HG03064 (cell line): ENCODE results near the gene CPLX3.

Experiments
- ATAC-seq: cut with Tn5 transposase; IDR thresholded peaks from one replicate; pipeline ENCODE4 v1.9.1; 2021; ENCODE audit warnings: low read depth; ENCODE audit not compliant: unreplicated experiment

The CPLX3 gene

DNA sequence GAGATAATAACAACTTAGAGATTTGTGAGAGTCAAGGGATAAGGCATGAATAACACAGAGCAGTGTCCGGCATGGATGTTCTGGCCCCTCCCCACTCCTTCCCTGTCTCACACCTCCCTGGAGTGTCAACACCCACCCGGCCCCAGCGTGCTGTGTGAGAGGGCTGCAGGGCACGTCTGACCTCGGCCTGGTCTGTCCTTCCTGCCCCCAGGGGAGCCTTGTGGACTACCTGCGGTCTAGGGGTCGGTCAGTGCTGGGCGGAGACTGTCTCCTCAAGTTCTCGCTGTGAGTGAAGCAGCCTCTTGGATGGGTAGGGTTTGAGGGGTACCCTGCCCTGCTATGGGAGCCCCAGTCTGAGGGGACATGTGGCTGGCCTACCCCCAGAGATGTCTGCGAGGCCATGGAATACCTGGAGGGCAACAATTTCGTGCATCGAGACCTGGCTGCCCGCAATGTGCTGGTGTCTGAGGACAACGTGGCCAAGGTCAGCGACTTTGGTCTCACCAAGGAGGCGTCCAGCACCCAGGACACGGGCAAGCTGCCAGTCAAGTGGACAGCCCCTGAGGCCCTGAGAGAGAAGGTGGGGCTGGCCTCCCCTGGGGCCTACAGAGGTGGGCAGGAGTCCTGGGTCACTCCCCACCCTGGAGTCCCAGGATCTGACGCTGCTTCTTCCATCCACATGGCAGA, 25.0 kb upstream of the CPLX3 start:
- no peak for ATAC-seq

DNA sequence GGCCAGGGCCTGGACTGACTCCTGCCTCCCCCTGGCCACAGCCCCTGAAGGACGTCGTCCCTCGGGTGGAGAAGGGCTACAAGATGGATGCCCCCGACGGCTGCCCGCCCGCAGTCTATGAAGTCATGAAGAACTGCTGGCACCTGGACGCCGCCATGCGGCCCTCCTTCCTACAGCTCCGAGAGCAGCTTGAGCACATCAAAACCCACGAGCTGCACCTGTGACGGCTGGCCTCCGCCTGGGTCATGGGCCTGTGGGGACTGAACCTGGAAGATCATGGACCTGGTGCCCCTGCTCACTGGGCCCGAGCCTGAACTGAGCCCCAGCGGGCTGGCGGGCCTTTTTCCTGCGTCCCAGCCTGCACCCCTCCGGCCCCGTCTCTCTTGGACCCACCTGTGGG, 24.1 kb upstream of the CPLX3 start:
- no peak for ATAC-seq

DNA sequence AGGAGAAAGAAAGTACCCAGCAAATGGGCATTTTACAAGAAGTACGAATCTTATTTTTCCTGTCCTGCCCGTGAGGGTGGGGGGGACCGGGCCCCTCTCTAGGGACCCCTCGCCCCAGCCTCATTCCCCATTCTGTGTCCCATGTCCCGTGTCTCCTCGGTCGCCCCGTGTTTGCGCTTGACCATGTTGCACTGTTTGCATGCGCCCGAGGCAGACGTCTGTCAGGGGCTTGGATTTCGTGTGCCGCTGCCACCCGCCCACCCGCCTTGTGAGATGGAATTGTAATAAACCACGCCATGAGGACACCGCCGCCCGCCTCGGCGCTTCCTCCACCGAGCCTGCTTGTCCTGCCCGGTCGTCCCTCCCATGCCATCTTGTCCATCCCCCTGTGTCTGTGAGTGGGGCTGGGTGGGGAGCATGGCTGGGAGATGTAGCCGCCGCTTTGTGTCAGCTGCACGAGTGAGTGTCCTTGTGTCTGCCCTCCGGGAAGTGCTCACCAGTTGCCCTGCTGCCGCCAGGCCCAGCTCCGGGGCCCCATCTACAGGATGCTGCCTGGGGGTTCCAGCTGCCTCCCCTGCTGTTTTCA, 23.5 kb upstream of the CPLX3 start:
- no peak for ATAC-seq

DNA sequence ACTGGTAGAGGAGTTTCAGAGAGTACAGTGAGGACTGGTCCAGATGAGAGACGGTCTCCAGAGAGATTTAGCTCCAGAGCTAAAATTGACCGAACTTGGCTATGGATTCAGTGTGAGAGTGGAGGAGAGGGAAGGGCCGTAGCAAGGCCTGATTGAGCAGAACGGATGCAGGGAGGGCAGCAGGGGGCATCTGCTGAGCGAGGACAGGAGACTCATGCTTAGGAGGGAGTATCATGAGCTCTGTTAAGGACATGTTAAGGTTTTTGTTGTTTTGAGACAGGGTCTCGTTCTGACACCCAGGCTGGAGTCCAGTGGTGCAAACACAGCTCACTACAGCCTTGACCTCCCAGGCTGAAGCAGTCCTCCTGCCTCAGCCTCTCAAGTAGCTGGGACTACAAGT, 21.5 kb upstream of the CPLX3 start:
- ATAC-seq = no peak

DNA sequence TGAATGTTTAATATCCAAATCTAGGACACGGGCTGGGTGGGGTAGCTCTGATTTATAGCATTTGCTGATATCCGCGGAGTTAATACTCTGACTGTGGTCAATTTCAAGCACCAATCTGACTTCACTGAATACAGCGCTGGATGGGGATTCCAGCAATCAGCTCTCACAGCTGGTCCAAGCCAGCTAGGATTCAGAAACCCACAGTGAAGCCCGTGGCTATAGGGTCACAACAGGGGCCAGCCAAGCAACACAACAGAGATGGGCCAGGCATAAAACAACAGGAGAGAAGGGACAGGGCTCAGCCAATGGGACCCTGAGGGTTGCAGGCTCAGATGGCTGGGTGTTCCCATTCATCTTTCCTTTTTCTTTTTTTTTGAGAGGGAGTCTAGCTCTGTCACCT, 19.1 kb upstream of the CPLX3 start:
- no peak for ATAC-seq

DNA sequence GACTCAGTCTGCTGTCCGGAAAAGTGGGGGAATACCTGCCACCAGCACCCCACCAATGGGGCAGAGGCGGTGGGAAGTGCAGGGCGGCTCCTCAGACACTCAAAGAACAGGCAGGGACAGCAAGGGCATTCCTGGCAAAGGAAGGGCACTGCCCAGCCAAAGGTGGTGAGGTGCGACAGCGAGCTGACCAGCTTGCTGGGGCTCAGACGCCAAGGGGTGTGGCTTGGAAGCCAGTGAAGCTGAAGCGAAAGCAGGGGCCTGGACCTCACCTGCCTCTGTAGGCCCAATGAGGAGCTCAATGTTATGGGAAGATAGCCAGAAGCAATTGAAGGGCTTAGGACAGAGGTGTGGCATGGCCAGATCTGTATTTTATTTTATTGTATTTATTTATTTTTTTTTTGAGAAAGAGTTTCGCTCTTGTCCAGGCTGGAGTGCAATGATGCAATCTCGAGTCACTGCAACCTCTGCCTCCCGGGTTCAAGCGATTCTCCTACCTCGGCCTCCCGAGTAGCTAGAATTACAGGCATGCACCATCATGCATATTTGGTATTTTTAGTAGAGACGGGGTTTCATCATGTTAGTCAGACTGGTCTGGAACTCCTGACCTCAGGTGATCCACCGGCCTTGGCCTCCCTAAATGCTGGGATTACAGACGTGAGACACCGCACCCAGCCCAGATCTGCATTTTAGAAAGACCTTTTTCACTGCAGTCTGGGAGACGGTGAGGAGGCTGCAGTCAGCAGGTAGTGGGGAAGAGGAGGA, 18.2 kb upstream of the CPLX3 start:
- ATAC-seq = no peak

DNA sequence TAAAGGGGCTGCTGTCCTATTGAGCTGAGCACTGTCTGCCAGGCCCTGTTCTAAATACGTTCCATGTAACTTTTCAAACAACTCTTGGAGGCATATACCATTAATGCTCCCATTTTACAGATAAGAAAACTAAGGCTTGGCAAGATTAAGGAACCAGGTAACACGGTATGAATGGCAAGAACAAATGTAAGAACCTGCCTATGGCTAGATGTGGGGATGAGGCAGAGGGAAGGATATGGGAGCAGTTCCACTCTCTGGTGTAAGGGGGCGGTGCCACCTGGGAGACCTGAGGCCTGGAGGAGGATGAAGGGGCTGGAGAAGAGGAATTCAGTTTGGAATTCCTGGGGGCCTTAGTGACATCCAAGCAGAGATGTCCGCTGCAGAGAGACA, 17.6 kb upstream of the CPLX3 start:
- no peak for ATAC-seq

DNA sequence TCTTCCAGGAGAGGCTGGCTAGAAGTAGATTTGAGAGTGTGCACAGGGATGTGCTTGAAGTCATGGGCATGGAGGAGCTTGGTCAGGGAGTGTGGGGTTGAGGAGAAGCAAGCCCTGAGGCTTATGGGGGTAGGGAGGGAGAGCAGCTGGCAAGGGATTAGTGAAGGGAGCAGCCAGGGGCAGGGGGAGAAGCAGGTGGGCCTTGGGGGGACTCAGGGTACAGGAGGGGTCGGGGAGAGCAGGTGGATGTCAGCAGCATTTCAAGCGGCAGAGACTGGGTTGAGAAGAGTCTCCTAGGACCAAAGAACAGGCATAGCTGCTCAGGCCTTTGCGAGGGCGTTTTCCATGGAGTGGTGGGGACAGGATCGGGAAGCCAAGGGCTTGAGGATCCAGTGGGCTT, 17.2 kb upstream of the CPLX3 start:
- no peak for ATAC-seq

DNA sequence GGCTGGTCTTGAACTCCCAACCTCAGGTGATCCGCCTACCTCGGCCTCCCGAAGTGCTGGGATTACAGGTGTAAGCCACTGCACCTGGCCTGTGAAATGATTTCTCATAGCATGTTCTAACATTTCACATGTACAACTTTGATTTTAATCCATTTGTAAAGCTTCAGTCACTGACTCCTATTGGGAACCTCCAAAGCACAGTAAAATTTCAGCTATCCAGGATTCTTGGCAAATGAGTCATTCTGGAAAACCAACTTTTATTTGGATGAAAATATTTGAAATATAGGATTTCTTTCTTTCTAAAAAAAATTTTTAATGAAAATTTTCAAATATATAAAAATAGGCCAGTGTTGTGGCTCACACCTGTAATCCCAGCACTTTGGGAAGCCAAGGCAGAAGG, 16.5 kb upstream of the CPLX3 start:
- no peak for ATAC-seq

DNA sequence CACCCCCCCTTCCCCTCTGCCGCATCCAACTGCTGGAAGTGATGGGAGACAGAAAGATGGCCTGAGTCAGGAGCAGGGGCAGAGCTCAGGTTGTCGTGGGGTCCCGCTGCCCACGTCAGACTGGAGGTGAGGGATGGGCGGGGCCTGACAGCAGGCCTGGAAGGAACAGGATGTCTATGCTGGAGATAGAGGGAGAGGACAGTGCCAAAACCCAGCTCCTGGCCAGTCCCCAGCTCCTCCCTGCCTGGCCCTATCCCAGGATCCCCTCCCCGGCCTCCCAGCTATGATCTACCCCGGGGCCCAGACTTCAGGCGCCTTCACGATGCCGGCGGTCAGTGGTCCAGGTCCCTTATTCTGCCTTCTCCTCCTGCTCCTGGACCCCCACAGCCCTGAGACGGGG, 13.9 kb upstream of the CPLX3 start, which contains the start of gene LMAN1L:
Gene LMAN1L (plus strand): TSS at position 303 of the 400 bp plus-strand sequence. CDS start 20 bp downstream, at position 323.
- ATAC-seq = no peak

DNA sequence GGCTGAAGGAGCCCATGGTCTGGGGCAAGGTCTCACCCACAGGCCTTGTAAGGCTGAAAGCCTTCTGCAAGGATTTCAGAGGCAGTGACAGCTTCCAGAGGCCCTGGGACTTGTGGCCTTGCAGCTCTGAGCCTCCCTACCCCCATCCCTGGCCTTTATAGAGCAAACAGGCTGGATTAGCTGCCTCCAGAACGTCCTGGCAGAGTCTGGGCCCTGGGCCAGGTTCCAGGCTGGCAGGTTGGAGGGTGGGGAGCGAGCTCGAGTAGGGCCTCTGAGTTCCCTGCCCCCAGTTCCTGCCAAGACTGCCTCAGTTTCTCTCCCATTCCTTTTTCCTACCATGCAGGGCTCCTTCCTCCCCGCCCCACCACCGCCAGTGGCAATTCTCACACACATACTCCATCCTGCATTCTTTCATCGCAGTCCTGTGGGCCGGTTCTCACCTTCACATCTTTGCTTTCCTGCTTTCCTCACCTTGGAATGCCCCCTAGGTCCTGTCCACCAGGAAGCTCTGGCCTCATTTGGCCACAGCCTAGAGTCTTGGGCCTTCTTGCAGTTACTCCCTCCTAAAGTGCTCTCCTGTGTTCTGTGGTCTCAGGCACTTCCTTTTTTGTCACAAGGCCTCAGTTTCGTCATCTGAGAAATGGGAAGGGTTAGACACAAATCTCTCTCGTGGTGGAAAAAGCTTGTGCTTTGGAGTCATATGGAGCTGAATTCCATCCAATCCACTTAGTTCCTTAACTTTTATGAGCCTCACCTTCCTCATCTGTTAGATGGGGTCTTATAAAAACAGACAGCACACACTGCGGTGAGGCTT, 11.1 kb upstream of the CPLX3 start:
- no peak for ATAC-seq

DNA sequence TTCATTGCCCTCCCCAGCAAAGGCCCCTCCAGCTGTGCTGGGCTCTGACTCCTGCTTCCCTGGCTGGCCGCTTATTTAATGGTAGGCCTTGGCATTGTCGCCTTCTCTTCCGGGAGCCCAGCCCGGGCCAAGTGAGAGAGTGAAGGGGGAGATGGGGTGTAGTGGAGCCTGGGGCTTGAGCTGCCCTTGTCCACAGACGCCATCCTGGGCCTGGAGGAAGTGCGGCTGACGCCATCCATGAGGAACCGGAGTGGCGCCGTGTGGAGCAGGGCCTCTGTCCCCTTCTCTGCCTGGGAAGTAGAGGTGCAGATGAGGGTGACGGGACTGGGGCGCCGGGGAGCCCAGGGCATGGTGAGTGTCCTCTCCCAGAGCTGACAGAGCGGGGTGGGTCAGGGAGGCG, 10.5 kb upstream of the CPLX3 start:
- ATAC-seq = no peak

DNA sequence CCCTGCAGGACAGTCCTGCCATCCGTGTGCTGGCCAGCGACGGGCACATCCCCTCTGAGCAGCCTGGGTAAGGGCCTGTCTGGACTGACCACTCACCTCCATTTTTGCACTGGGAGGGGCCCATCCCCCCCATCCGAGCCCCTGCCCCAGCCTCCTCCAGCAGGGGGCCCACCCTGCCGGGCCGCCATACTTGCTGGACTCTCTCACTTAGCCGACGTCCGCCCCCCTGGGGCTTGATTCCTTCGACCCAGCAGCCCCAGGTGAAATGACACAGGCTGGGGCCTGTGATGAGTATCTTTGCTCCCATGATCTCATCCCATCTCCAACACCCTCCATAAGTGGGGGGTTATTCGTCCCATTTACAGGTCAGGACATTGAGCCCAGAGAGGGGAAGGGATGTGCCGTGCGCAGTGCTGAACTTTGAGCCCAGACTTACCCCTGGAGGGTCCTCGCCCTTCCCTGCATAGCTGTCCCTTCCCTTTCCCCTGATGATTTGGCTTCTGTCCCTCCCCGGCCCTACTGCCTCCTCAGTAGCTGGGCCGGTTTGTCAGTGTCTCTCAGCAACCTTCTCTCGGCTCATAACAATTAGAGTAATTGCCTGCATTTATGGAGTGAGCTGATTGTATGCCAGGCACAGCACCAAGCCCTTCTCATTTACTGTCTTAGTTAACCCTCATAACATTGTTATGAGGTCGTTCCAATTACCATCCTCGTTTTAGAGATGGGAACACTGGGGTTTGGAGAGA, 9.6 kb upstream of the CPLX3 start:
- ATAC-seq = no peak

DNA sequence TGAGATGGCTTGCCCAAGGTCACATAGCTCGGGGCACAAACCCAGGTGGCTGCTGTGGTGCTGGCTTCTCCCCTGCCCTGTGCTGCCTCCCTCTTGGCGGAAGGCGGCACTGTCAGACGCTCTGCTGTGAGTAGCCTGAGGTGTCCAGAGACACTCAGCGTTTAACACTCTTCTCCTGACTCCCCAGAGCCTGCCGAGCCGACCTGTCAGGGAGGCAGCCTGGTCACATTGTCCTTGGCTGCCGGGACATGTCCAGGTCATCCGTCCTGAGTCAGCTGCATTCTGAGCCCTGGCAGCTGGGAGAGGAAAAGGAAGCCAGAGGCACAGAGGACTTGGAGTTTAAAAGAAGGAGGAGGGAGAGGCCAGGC, 9.1 kb upstream of the CPLX3 start:
- no peak for ATAC-seq

DNA sequence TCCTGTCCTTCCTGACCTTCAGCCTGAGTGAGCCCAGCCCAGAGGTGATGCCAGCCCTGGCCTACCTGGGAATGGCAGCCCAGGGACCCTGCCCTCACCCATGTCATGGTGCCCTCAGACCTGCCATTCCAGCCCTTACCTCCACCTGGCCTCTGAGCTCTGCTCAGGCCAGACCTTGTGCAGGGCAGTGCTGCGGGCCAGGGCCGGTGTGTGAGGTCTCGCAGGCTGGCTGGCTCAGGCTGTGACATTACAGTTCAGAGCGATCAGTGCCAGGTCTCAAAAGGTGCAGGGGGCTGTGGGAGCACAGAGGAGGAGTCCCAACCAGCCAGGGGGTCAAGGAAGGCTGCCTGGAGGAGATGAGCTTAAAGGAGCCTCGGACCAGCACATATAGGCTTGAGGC, 6.4 kb upstream of the CPLX3 start:
- no peak for ATAC-seq

DNA sequence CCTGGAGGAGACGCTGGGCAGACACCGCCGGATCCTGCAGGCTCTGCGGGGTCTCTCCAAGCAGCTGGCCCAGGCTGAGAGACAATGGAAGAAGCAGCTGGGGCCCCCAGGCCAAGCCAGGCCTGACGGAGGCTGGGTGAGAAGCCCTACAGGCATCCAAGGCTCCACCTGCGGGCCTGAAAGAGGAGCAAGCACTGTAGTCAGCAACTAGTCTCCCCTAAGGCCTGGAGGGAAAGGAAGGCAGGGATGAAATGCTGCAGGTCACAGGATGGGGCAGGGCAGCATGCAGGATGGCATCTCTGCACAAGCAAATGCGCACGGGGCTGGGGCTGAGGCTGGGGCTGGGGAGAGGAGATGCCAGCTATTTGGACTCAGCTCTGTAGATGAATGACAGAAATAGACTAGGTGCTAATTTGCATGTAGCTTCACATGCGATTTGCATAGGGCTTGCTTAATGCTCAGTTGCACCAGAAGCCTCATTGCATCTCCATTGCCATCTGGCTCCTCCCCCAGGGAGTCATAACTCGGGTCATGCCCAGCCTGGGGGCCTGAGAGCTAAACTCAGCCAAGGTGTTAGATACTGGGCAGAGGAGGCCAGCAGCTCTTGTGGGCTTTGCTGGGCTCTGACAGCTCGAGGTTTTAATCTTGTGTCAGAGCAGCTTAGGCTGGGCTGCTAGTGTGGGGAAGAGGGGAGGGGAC, 5.2 kb upstream of the CPLX3 start:
- ATAC-seq = peak; percentile 69

DNA sequence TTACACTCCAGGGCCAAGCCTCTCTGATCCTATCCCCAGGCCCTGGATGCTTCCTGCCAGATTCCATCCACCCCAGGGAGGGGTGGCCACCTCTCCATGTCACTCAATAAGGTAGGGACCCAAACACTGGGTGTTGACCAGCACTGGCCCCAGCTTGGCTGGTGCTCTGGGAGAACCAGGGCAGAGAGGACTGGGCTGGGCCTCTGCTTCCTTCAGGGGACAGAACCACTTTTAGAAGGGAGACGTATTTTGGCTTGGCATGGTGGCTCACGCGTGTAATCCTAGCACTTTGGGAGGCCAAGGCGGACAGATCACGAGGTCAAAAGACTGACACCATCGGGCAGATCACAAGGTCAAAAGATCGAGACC, 4.7 kb upstream of the CPLX3 start:
- no peak for ATAC-seq

DNA sequence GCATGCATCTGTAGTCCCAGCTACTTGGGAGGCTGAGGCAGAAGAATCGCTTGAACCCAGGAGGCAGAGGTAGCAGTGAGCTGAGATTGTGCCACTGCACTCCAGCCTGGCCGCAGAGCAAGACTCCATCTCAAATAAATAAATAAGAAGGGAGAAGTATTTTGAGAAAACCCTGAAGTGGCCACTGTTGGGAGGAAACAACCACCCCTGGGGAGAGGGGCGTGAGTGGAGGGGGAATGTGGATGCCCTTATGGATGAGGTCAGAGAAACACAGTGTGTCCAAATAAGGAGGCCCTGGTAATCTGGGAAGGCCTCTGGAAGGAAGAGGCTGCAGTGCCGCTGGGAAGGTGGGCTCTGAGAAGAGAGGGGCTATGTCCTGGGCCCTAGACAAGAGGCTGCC, 4.2 kb upstream of the CPLX3 start:
- no peak for ATAC-seq

DNA sequence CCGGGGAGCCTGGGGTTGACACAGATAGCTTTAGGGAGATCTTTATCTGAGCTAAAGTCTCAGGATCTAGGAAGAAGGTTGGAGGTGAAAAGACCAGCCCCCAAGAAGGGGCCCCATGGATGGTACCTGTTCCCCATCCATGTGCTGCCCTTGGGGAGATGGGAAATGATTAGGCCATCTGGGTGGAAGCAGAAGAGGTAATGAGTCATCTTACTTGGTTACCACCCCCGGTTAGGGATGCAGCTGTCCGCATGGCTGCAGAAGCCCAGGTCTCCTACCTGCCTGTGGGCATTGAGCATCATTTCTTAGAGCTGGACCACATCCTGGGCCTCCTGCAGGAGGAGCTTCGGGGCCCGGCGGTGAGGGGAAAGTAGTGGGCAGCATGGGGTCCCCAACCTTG, 3.1 kb upstream of the CPLX3 start:
- no peak for ATAC-seq

DNA sequence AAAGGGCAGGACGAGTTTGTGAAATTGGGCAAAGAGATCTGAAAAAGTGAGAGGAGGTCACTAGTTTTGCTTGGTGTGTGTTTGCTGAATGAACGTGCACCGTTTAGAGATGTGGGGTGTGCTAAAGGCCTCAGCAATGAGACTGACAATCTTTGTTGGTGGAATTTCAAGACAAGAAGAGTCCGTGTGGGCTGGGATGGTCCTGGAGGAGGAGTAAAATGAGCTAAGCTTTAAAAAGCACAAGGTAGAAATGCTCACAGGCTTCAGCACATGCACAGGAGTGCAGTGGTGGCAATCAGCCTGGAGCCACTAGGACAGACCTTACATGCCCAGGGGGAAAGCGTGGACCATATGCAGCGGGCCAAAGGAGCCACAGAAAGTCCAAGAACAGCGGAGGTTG, 1.5 kb upstream of the CPLX3 start:
- no peak for ATAC-seq
